Fibroblast of peridontal ligament (primary cell): Measurements from ENCODE around the gene CACNG5.
A peak's percentile ranks its signal among the peaks of the same experiment; 100 is the strongest.
"Not testable (repeated sequence)": the region's sequence is repeated elsewhere in the genome, so short reads cannot be mapped to it uniquely, and the experiment has no call there.

Source experiments
- DNase-seq: peaks from one replicate; pipeline ENCODE4 v3.0.0-alpha.2; 2010; ENCODE audit errors: extremely low read depth

The CACNG5 gene

GRCh38 chr17:66849851-66850580 is 15.1 kb downstream of the CACNG5 start:
- no peak for DNase-seq

- no peak for DNase-seq
Observed at GRCh38 chr17:66850692-66851091, 15.8 kb downstream of the CACNG5 start.

DNA sequence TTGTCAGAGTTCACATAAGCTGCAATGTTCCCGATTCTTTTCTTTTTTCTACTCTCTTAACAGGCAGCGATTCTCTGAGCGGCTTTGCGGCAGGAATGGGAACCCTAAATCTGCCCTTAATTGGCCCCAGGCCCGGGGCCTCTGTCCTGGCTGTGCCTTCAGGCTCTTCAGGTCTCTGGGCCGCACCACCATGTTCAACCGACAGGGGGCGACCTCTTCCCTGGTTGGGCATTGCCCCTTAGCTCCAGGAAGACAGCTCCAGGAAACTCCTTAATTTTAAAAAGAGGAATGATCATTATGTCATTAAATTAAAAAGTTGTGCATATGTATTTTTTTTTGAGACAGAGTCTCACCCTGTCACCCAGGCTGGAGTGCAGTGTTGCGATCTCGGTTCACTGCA is 20.3 kb downstream of the CACNG5 start:
- no peak for DNase-seq

DNA sequence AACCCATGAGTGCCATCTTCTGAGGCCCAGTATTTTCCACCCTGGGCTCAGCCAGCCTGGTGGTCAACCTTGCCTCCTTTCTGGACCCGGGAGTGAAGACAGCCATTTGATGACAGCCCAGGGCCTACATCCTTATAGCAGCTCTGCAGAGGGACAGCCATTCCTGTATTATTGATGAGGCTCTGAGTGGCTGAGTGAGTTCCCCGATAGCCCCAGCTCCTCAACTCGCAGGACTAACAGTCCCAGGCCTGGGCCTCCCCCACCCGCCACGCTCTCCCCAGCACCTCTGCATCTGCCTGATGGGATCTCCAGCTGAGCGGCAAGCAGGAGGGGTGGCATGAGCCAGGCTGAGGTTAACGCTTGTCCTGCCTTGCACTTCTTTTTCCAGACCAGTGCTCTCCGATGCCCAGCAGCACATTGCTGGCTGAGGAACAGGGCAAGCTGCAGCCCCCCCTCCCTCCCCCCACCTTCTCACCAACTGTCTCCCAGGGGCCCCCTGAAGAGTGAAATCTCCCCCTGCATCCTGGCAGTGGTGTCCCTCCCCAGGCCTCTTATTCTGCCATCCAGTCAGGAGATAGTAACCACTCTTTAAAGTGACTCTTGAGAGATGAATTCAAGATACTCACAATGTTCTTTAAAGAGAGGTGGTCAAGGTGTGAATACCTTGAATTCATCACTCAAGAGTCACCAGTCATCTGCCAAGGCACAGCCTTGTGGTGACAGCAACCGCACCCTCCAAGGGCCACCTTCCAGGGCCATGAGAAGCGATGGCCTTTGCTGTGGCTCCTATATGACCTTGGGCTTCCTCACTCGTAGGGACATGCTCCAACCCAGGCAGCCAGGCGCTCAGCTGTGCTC is 23.5 kb downstream of the CACNG5 start:
- no peak for DNase-seq

DNA sequence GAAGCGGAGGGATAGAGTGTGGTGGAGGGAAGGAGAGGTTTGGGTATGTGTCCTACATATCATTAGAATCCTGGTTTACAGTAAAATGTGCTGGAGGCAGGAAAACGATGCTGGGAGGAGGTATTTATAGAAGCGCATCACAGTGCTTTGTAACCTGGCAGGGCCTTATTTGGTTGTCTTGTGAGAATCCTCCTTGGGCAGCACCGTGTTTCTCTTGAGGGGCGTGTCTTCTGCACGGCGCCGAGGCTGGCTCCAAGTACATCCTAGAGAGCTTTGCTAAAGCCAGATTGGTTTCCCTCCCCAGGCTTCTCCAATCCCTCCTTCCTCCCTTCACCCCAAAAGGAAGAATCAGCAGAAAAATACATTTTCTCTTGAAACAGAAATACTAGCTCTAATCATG is 24.4 kb downstream of the CACNG5 start:
- no peak for DNase-seq

GRCh38 chr17:66860204-66860603 is 25.3 kb downstream of the CACNG5 start:
- no peak for DNase-seq

GRCh38 chr17:66863820-66864219 is 28.9 kb downstream of the CACNG5 start:
- no peak for DNase-seq

DNA sequence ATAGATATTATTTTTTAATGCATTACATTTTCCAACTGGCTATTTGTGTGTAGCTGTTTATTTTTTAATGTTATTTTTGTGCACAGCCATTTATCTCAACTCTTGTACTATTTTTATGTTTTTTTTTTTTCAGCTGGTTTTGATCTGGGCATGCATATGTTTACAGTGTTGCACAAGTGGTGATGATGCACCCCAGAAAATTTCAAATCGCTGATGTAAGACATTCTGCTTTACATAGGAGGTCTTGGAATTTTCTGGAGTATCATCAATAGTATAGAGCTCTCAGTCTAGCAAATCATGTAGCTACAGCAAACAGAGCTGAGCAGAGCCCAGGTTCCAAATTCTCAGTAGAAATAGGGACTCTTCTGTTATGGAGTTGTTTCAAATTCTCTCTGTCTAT is 30.2 kb downstream of the CACNG5 start:
- DNase-seq: peak; percentile 52

- no peak for DNase-seq
Observed at GRCh38 chr17:66873962-66874361, 39.0 kb downstream of the CACNG5 start.

DNA sequence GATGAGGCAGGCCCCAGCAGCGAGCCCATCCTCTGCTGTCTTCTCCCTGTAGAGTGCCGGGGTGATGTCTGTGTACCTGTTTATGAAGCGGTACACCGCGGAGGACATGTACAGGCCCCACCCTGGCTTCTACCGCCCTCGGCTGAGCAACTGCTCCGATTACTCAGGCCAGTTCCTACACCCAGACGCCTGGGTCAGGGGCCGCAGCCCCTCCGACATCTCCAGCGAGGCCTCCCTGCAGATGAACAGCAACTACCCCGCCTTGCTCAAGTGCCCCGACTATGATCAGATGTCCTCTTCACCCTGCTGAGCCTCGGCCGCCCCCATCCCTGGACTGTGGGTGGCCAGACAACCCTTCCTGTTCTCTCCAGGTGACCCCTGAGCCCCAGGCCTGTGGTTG is 50.0 kb downstream of the CACNG5 start:
- DNase-seq: no peak

GRCh38 chr17:66885417-66885816 is 50.5 kb downstream of the CACNG5 start:
- DNase-seq: no peak

DNA sequence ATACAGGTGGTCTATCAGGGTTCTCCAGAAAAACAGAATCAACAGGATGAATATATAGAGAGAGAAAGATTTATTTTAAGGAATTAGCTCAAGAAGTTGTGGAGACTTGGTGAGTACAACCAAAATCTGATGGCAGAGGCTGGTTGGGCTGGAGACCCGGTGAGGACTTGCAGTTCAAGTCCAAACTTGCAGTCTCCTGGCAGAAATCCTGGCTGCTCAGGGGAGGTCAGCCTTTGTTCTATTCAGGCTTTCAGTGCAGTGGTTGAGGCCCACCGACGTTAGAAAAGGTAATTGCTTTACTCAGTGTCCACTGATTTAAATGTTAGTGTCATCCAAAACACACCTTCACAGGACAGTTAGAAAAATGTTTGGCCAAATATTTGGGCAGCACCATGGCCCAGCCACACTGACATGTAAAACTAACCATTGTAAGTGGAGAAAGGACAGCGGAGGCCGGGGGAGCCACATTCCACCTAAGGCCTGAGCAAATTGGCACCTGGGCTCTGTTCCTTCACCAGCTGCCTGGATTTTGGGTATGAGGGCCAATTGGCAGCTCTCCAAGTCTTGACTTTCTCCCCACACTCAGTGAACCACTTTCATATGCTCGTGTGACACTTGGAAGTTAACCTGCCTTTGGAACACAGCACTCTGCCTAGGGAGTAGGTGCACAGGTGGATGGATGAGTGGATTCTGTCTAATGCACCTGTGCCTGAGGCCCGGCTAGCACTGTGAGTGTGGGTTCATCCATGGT is 54.7 kb downstream of the CACNG5 start:
- no peak for DNase-seq

DNA sequence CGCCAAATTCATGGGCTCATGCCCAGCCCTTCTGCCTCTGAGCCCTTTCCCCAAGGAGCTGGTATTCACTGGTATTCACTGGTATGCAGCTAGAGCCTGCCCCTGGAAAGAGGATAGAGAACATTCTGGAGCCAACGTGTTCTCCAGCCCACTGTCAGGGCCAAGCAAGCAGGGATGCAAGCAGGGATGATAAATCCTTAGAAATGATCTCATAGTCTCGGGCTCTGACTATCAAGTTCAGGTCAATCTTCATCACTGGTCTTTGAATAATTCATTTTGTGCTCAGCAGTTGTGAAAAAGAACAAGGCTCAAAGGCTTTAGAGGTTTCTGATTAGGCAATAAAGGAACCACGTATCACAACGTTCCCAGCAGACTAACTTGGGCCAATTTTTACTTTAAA is 57.3 kb downstream of the CACNG5 start:
- no peak for DNase-seq

- DNase-seq: no peak
Observed at GRCh38 chr17:66893382-66893781, 58.5 kb downstream of the CACNG5 start.

DNA sequence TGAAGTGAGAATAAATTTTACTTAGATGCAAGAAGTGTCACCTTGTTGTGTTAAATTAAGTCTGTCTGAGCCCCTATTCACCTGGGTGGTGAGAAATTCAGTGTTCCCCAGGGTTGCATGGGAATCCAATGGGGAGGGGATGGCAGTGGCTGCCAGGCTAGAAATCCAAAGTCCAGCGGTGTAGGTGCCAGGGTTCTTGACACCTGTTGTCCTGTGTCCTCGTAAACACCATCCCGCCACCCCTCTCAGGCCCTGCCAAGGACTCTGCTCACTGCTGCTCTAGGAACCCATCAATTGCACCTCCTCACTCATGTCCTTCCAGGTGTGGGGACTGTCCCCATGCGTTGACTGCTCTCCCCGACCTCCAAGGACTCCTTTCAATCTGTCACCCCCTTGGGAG is 58.9 kb downstream of the CACNG5 start:
- DNase-seq: no peak

DNA sequence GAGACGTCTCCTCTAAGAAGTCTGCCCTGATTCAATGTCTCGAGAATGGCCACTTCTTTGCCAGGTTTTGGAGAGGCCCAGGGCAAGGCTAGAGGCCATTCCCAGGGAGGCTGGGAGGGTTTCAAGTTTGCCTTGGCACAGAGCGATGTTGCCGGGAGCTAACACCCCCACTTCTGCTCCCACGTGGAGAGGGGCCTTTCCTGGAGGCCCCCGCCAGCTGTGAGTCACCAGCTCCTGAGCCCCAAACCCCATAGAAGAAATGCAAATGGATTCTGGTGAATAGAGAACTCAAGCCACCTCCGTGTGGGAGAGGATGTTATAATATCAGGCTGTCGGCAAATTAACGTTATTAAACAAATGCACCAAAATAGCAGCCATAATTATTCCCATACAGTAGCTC is 62.2 kb downstream of the CACNG5 start:
- no peak for DNase-seq

- DNase-seq: no peak
Observed at GRCh38 chr17:66898536-66898935, 63.6 kb downstream of the CACNG5 start.

GRCh38 chr17:66900126-66901010 is 65.5 kb downstream of the CACNG5 start:
- peak; percentile 40 for DNase-seq

DNA sequence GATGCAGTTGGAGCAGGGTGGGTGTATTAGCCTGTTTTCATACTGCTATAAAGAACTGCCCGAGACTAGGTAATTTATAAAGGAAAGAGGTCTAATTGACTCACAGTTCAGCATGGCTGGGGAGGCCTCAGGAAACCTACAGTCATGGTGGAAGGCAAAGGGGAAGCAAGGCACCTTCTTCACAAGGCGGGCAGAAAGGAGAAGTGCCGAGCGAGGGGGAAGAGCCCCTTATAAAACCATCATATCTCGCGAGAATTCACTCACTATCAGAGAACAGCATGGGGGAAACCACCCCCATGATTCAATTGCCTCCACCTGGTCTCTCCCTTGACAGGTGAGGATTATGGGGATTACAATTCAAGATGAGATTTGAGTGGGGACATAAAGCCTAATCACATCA is 68.4 kb downstream of the CACNG5 start:
- not testable (repeated sequence) for DNase-seq

DNA sequence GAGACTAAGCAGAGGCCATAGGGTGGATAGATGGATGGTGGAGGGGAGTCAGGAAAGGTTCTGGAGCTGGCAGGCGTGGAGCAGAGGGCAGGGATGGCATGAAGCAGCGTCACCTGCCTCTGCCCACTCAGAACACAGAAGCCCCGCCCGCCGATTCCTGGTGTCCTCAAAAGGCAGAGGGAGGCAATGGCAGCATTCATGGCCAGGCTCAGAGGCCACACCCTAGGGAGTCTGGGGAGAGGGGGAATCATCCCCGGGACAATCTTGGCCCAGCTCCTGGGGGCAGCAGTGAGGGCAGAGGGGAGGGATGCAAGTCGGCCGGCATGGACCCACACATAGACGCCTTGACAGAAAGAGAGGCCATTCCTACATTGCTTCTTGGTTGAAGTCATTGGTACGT is 68.9 kb downstream of the CACNG5 start:
- no peak for DNase-seq
